PC-3 (cell line): ENCODE results near the gene CTF1. TPM values are rescaled to one million over a fixed set of nuclear protein-coding genes. Genes with fewer than 3 reads are reported as not detected.
A peak's percentile ranks its signal among the peaks of the same experiment; 100 is the strongest.

Experiments
- ATAC-seq: fragments of 200-7000 bp; cut with Tn5 transposase; 2 replicates; pipeline ENCODE4 v1.9.1; 2020; ENCODE audit warnings: mild to moderate bottlenecking, moderate library complexity
- BruUV-seq: library from RNA; stranded (reverse); fragments of 400-500 nt; replicated peaks from 2 replicates; lab custom pipeline; 2021; lab: Mats Ljungman, UMichigan
- CTCF ChIA-PET: fragments of 300-600 bp; sonication (Branson Sonifier 250); formaldehyde crosslinking; loops from one replicate; lab custom pipeline; 2022; ENCODE audit warnings: antibody characterized with exemption; lab: Charles Lee
- POLR2A ChIA-PET: fragments of 300-600 bp; sonication (Branson Sonifier 250); formaldehyde crosslinking; loops from one replicate; lab custom pipeline; 2022; ENCODE audit warnings: antibody characterized with exemption; ENCODE audit not compliant: unreplicated experiment; lab: Charles Lee
- DNase-seq: peaks from one replicate; pipeline ENCODE4 v3.0.0-alpha.2; 2015
- H2AFZ ChIP-seq: fragments of 300-600 bp; sonication (generic); 2 replicates; pipeline ENCODE4 v1.6.0; 2016; ENCODE audit warnings: antibody characterized with exemption, low read length
- H3F3A ChIP-seq: fragments of 300-600 bp; sonication (generic); one replicate; pipeline ENCODE4 v1.6.0; 2017; ENCODE audit warnings: antibody characterized with exemption, low read length, control low read depth, mild to moderate bottlenecking; ENCODE audit not compliant: unreplicated experiment
- H3K27ac ChIP-seq: fragments of 300-600 bp; sonication (generic); 2 replicates; pipeline ENCODE4 v1.5.1; 2016; ENCODE audit warnings: mild to moderate bottlenecking, low read length
- H3K27me3 ChIP-seq: fragments of 300-600 bp; sonication (generic); 2 replicates; pipeline ENCODE4 v1.6.1; 2016; ENCODE audit warnings: low read length, mixed read lengths
- H3K36me3 ChIP-seq: fragments of 300-600 bp; sonication (generic); 2 replicates; pipeline ENCODE4 v1.6.1; 2016; ENCODE audit warnings: low read depth, mixed run types, low read length, mixed read lengths
- H3K4me1 ChIP-seq: fragments of 300-600 bp; sonication (generic); 2 replicates; pipeline ENCODE4 v1.5.1; 2016; ENCODE audit warnings: low read length; ENCODE audit not compliant: insufficient read depth
- H3K4me2 ChIP-seq: fragments of 300-600 bp; sonication (generic); 2 replicates; pipeline ENCODE4 v1.6.0; 2016; ENCODE audit warnings: low read length
- H3K4me3 ChIP-seq: fragments of 300-600 bp; sonication (generic); 2 replicates; pipeline ENCODE4 v1.5.1; 2016; ENCODE audit warnings: mild to moderate bottlenecking, low read length, mixed read lengths
- H3K79me2 ChIP-seq: fragments of 300-600 bp; sonication (generic); 2 replicates; pipeline ENCODE4 v1.6.1; 2017; ENCODE audit warnings: low read length, mixed read lengths
- H3K9ac ChIP-seq: fragments of 300-600 bp; sonication (generic); 2 replicates; pipeline ENCODE4 v1.6.0; 2016; ENCODE audit warnings: mild to moderate bottlenecking, low read length
- H3K9me2 ChIP-seq: fragments of 300-600 bp; sonication (generic); replicated peaks from 2 replicates; pipeline ENCODE4 v1.6.1; 2016; ENCODE audit warnings: mixed run types, low read length, mixed read lengths
- H3K9me3 ChIP-seq: fragments of 300-600 bp; sonication (generic); 2 replicates; pipeline ENCODE4 v1.6.1; 2016; ENCODE audit warnings: low read length, mixed read lengths
- H4K20me1 ChIP-seq: fragments of 300-600 bp; sonication (generic); 2 replicates; pipeline ENCODE4 v1.6.1; 2016; ENCODE audit warnings: low read length, mixed read lengths
- CTCF ChIP-seq: fragments of 300-600 bp; sonication (generic); conservative IDR thresholded peaks from 2 replicates; pipeline ENCODE4 v1.5.1; 2017; ENCODE audit warnings: antibody characterized with exemption, low read depth, mild to moderate bottlenecking, low read length
- EZH2 ChIP-seq: fragments of 300-600 bp; sonication (generic); IDR thresholded peaks from one replicate; pipeline ENCODE4 v1.6.1; 2017; ENCODE audit warnings: antibody characterized with exemption, mild to moderate bottlenecking, low read length; ENCODE audit not compliant: unreplicated experiment
- EZH2phosphoT487 ChIP-seq: fragments of 300-600 bp; sonication (generic); IDR thresholded peaks from 2 replicates; pipeline ENCODE4 v1.6.1; 2018; ENCODE audit warnings: mild to moderate bottlenecking, antibody characterized with exemption, low read length, borderline replicate concordance
- intact Hi-C: fragments of 100-400 bp; cut with micrococcal nuclease; formaldehyde crosslinking; loops from 2 replicates; pipeline ENCODE4 v1.9.0; 2023
- total RNA-seq: library from RNA; depleted of rRNA; stranded (reverse); fragments of >200 nt; gene quantifications from 2 replicates; pipeline ENCODE4 v1.2.3, GENCODE V29; 2014

Gene CTF1
- total RNA-seq, 1 experiment from 2014 or later: 0.29 TPM

GRCh38 chr16:30867747-30868146 lies 28.7 kb upstream of the CTF1 start:
- Histone ChIP-seq H3K36me3 (no peaks in the 10 kb centered on the region), H3K79me2 (no peaks in the 10 kb centered on the region), H3K9me2 (no peaks in the 10 kb centered on the region), H2AFZ (no peak overlapping the region), H3K9ac (no peak overlapping the region), H4K20me1 (no peaks in the 10 kb centered on the region), H3K4me2 (no peak overlapping the region), H3K4me3 (no peak overlapping the region), H3K27me3 (no peaks in the 10 kb centered on the region), H3K9me3 (no peaks in the 10 kb centered on the region), H3F3A (no peaks in the 10 kb centered on the region), H3K27ac (no peak overlapping the region), H3K4me1 (no peaks in the 10 kb centered on the region)
- ChIA-PET POLR2A (no interaction called here), CTCF (no interaction called here)
- intact Hi-C loops: no loop called here
- BruUV-seq: no TSS peak
- ATAC-seq (no peak), DNase-seq (peak; percentile 12)
- TF ChIP-seq EZH2 (no peak), EZH2phosphoT487 (no peak), CTCF (peak; percentile 27; the same call in 1 of the 2 replicates)

- Histone ChIP-seq H3K36me3 (no peaks in the 10 kb centered on the region), H3K4me2 (no peak overlapping the region), H3K9me2 (no peaks in the 10 kb centered on the region), H3K9me3 (no peaks in the 10 kb centered on the region), H3K9ac (no peak overlapping the region), H3K27me3 (no peaks in the 10 kb centered on the region), H3F3A (no peaks in the 10 kb centered on the region), H3K27ac (no peak overlapping the region), H4K20me1 (no peaks in the 10 kb centered on the region), H3K4me1 (peaks cover 3% of the 10 kb centered on the region), H3K4me3 (no peak overlapping the region), H2AFZ (no peak overlapping the region), H3K79me2 (peaks cover 13% of the 10 kb centered on the region)
- intact Hi-C loops: no loop called here
- TF ChIP-seq EZH2phosphoT487: no peak
- no peak for TF ChIP-seq CTCF
- no peak for TF ChIP-seq EZH2
- ChIA-PET POLR2A (interaction anchor here (0.5 kb wide), 1 partner anchor 184 kb away, joined by 17 read pairs; no protein-coding TSS in a partner anchor), CTCF (interaction anchor here (1.0 kb wide), 1 partner anchor 56 kb away, joined by 3 read pairs; no protein-coding TSS in a partner anchor)
- ATAC-seq (no peak), DNase-seq (no peak)
- no TSS peak for BruUV-seq
These were observed 25.5 kb upstream of the CTF1 start for GRCh38 chr16:30870904-30871303.

- CTCF ChIA-PET: interaction anchor here (0.6 to 1.0 kb wide), 2 partner anchors 30 to 50 kb away, joined by 3 read pairs; no protein-coding TSS in a partner anchor
- H3K4me1 ChIP-seq: peaks cover 12% of the 10 kb centered on the region
- H3K4me2 ChIP-seq: peak overlapping the region; percentile 96
- H3K36me3 ChIP-seq: no peaks in the 10 kb centered on the region
- peak overlapping the region; percentile 65 for H3K27ac ChIP-seq
- H2AFZ ChIP-seq: peak overlapping the region; percentile 96
- H3K27me3 ChIP-seq: no peaks in the 10 kb centered on the region
- intact Hi-C loops: no loop called here
- H3F3A ChIP-seq: no peaks in the 10 kb centered on the region
- BruUV-seq: no TSS peak
- H4K20me1 ChIP-seq: no peaks in the 10 kb centered on the region
- H3K79me2 ChIP-seq: peaks cover 21% of the 10 kb centered on the region
- H3K9me2 ChIP-seq: no peaks in the 10 kb centered on the region
- no peak for TF ChIP-seq EZH2
- no peak for TF ChIP-seq CTCF
- TF ChIP-seq EZH2phosphoT487: no peak
- no peak for DNase-seq
- ATAC-seq: no peak
- H3K9me3 ChIP-seq: no peaks in the 10 kb centered on the region
- H3K9ac ChIP-seq: peak overlapping the region; percentile 89
- H3K4me3 ChIP-seq: peak overlapping the region; percentile 87
- POLR2A ChIA-PET: no interaction called here
These were observed 22.1 kb upstream of the CTF1 start for GRCh38 chr16:30874244-30874820.
